Stimulated activated CD4-positive, alpha-beta T cell treated with anti-CD3 and anti-CD28 coated beads, Interleukin-2, amount 100 ng/mL, for 48 hours (primary cell): ENCODE results near the gene PRLHR.
"Not testable (repeated sequence)": the region's sequence is repeated elsewhere in the genome, so short reads cannot be mapped to it uniquely, and the experiment has no call there.

Experiments used
- DNase-seq, 2 donors: peaks; one replicate each; pipeline ENCODE4 v3.0.0-alpha.2; 2020

PRLHR gene

GRCh38 chr10:118595598-118596425 lies at the start of gene PRLHR:
Gene PRLHR (minus strand): TSS chr10:118595648. CDS start chr10:118595244, 404 bp downstream.
- no peak for DNase-seq

- DNase-seq: no peak
Measured at GRCh38 chr10:118642228-118642627, 46.8 kb upstream of the PRLHR start.

GRCh38 chr10:118638680-118639079 lies 43.2 kb upstream of the PRLHR start:
- no peak for DNase-seq

- no peak for DNase-seq
Measured at GRCh38 chr10:118635674-118636402, 40.4 kb upstream of the PRLHR start.

- no peak for DNase-seq
Measured at GRCh38 chr10:118633786-118634185, 38.3 kb upstream of the PRLHR start.

GRCh38 chr10:118629211-118629610 lies 33.8 kb upstream of the PRLHR start:
- DNase-seq: no peak

- DNase-seq: no peak
Measured at GRCh38 chr10:118628397-118628796, 32.9 kb upstream of the PRLHR start.

GRCh38 chr10:118626953-118627352 lies 31.5 kb upstream of the PRLHR start:
- no peak for DNase-seq

- no peak for DNase-seq
Measured at GRCh38 chr10:118625504-118625903, 30.1 kb upstream of the PRLHR start.

GRCh38 chr10:118624747-118625146 lies 29.3 kb upstream of the PRLHR start:
- no peak for DNase-seq

- peak; percentile 1 to 16 for DNase-seq
Measured at GRCh38 chr10:118621304-118621942, 26.0 kb upstream of the PRLHR start.

- not testable (repeated sequence) for DNase-seq
Measured at GRCh38 chr10:118613863-118614262, 18.4 kb upstream of the PRLHR start.

GRCh38 chr10:118610577-118610976 lies 15.1 kb upstream of the PRLHR start:
- no peak for DNase-seq

- DNase-seq: no peak
Measured at GRCh38 chr10:118607768-118608354, 12.4 kb upstream of the PRLHR start.

GRCh38 chr10:118605694-118606093 lies 10.2 kb upstream of the PRLHR start:
- DNase-seq: no peak

GRCh38 chr10:118596426-118597124 lies 1.1 kb upstream of the PRLHR start:
- no peak for DNase-seq

GRCh38 chr10:118595064-118595420 lies 406 bp downstream of the PRLHR start:
- no peak for DNase-seq

- peak; percentile 15 to 27 for DNase-seq
Measured at GRCh38 chr10:118594392-118595063, 920 bp downstream of the PRLHR start.

- no peak for DNase-seq
Measured at GRCh38 chr10:118592675-118593330, 2.6 kb downstream of the PRLHR start.

- DNase-seq: no peak
Measured at GRCh38 chr10:118590334-118590733, 5.1 kb downstream of the PRLHR start.

- DNase-seq: no peak
Measured at GRCh38 chr10:118587881-118588651, 7.4 kb downstream of the PRLHR start.
